NB4 (cell line): Measurements from ENCODE around the gene NXPH4.

Experiments
- DNase-seq: peaks from one replicate; pipeline ENCODE4 v3.0.0; 2010; ENCODE audit warnings: low read depth
- H3K4me3 ChIP-seq: one replicate; pipeline ENCODE4 v1.5.1; 2011; ENCODE audit warnings: mild to moderate bottlenecking, low read depth, low read length, moderate library complexity
- CTCF ChIP-seq: IDR thresholded peaks from one replicate; pipeline ENCODE4 v1.5.1; 2012; ENCODE audit warnings: low read depth, low read length
- MAX ChIP-seq: IDR thresholded peaks from 2 replicates; pipeline ENCODE4 v1.6.1; 2011; ENCODE audit warnings: low read depth, low read length
- MYC ChIP-seq: IDR thresholded peaks from 2 replicates; pipeline ENCODE4 v1.6.1; 2011; ENCODE audit warnings: low read depth, low read length
- POLR2A ChIP-seq: IDR thresholded peaks from 2 replicates; pipeline ENCODE4 v1.6.1; 2011; ENCODE audit warnings: mild to moderate bottlenecking; ENCODE audit not compliant: insufficient read length; ENCODE audit errors: extremely low read depth

The NXPH4 gene

GRCh38 chr12:57205931-57206330 is 10.7 kb upstream of the NXPH4 start:
- no peak for DNase-seq
- TF ChIP-seq CTCF (no peak), MYC (no peak), MAX (no peak), POLR2A (no peak)
- H3K4me3 ChIP-seq = no peak overlapping the region

- TF ChIP-seq MYC = no peak
- no peak for TF ChIP-seq MAX
- no peak for TF ChIP-seq CTCF
- no peak for TF ChIP-seq POLR2A
- no peak for DNase-seq
Observed at GRCh38 chr12:57207731-57208630, 8.6 kb upstream of the NXPH4 start.

GRCh38 chr12:57208631-57209282 is 7.8 kb upstream of the NXPH4 start:
- TF ChIP-seq MYC (no peak), MAX (no peak), POLR2A (no peak), CTCF (no peak)
- H3K4me3 ChIP-seq = no peak overlapping the region
- DNase-seq = no peak

More at GRCh38 chr12:57207731-57208630, 8.6 kb upstream of the NXPH4 start:
- no peak overlapping the region for H3K4me3 ChIP-seq

GRCh38 chr12:57209916-57210315 is 6.7 kb upstream of the NXPH4 start:
- no peak for DNase-seq
- TF ChIP-seq MYC = no peak
- no peak for TF ChIP-seq MAX
- no peak for TF ChIP-seq POLR2A
- no peak for TF ChIP-seq CTCF
- H3K4me3 ChIP-seq = no peak overlapping the region

- no peak overlapping the region for H3K4me3 ChIP-seq
- TF ChIP-seq CTCF (no peak), MYC (no peak), MAX (no peak), POLR2A (no peak)
Observed at GRCh38 chr12:57210461-57210860, 6.1 kb upstream of the NXPH4 start.

More at GRCh38 chr12:57210461-57210860, 6.1 kb upstream of the NXPH4 start:
- no peak for DNase-seq
